ENCODE measurements around the gene PLEKHA8.

PLEKHA8 gene

DNA sequence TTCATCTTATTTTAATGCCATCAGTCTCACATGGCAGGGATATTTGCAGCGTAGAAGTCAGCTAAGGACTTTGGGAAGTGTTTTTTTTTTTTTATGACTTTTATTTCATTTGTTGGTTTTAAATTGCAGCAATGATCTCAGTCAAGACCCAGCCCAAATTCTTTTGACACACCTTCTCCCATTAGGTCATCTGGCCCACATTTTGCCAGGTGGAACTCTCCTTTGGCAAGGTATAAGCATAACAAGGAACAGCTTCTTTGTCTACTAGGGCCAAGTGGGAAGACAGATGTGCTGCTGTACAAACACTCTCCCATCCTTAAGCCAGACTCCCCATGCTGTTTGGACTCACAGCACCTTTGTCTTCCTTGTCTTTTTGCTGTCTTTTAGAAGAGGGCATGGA, 41.8 kb downstream of the PLEKHA8 start:
- no peak for DNase-seq (ENCODE audit: low spot score)
- H3K27ac ChIP-seq = no peak overlapping the region
- TF ChIP-seq, protein P1, sequence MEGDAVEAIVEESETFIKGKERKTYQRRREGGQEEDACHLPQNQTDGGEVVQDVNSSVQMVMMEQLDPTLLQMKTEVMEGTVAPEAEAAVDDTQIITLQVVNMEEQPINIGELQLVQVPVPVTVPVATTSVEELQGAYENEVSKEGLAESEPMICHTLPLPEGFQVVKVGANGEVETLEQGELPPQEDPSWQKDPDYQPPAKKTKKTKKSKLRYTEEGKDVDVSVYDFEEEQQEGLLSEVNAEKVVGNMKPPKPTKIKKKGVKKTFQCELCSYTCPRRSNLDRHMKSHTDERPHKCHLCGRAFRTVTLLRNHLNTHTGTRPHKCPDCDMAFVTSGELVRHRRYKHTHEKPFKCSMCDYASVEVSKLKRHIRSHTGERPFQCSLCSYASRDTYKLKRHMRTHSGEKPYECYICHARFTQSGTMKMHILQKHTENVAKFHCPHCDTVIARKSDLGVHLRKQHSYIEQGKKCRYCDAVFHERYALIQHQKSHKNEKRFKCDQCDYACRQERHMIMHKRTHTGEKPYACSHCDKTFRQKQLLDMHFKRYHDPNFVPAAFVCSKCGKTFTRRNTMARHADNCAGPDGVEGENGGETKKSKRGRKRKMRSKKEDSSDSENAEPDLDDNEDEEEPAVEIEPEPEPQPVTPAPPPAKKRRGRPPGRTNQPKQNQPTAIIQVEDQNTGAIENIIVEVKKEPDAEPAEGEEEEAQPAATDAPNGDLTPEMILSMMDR (IDR thresholded peaks at IDR 0.05) = no peak

DNA sequence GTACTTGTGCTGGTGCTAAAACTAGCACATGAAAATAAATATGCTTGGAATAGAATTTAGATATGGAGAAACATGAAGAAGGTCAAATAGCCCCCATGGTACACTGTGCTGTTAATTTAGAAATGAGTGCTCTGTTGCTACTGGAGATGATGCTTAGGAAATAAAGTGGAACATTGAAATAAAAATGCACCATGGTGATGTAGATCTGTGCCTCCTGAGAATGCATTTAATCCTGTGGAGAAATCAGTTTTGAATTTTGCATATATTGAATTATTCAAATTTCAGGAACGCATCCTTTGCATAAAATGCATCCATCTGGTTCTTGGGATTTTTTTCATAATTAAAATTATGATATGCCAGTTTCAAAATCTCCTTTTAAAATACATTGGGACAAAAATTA, 44.5 kb downstream of the PLEKHA8 start:
- H3K4me3 ChIP-seq = no peak overlapping the region
- TF ChIP-seq, protein P1 (IDR thresholded peaks at IDR 0.05) = no peak
- no peak for DNase-seq (ENCODE audit: low spot score)
- H3K27ac ChIP-seq = no peak overlapping the region

More for the DNA sequence above, 41.8 kb downstream of the PLEKHA8 start:
- no peak overlapping the region for H3K4me3 ChIP-seq

DNA sequence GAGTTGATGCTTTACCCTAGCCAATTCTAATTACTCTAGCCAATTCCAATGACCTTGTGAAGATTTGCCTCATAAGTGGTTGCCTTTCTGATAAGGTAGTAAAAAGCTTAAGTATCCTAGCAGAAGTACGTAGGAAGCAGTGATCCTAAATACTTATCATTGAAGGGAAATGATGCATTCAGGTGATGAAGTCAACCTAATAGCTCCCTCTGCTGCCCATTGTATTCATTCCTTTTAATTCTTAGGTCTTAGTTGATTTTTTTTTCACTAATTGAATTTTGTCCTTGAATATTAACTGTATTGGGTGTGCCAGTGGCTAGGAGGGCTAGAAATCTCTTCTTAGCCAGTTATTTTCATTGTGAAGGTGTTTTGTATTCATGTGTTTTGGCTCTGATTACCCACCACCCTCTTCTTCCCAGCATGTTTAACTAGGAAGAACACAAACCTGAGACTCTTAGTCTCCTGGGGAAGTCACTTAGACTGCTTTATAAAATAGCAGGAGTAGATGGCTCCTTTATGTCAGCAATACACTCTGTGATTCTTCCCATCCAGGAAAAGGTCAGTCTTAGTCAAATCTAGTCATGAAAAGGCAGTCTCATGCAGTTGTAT, 46.3 kb downstream of the PLEKHA8 start:
- no peak for DNase-seq (ENCODE audit: low spot score)
- H3K27ac ChIP-seq = no peak overlapping the region
- TF ChIP-seq, protein P1 (IDR thresholded peaks at IDR 0.05) = no peak
- H3K4me3 ChIP-seq = no peak overlapping the region

DNA sequence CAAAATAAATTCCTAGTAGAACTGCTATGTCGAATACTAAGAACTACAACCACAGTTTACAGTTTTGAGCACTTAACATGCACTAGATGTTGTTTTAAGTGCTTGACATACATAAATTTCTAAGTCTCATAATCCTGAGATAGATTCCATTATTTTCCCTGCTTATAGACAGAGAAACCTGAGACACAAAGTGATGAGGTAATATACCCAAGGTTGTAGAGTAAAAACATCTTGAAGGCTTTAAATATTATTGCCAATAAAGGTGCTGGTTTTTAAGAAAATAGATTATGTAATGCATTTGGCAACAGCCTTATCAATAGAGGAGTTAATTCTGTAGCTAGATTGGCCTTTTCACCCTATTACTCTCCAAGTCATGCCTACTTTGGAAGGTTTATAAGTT, 48.2 kb downstream of the PLEKHA8 start:
- DNase-seq (ENCODE audit: low spot score) = no peak
- Histone ChIP-seq H3K27ac (no peak overlapping the region), H3K4me3 (no peak overlapping the region)
- TF ChIP-seq, protein P1 (IDR thresholded peaks at IDR 0.05) = no peak

DNA sequence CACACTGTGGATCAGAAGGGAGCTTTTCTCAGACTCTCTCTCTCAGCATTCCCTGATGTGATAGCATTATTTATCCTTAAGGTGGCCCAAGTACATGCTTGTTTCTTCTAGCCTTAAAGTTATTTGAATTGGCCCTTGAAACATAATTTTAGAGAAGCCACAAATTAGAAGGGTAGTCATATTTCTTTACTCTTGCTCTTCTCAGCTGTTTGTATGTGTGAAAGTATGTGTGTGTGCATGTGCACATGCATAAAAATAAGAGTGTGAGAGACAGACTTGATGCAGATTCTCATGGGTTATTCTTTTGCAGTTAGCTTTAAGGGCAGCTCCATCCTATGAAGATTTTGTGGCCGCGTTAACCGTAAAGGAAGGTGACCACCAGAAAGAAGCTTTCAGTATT, 50.1 kb downstream of the PLEKHA8 start:
- no peak overlapping the region for H3K4me3 ChIP-seq
- TF ChIP-seq, protein P1 (IDR thresholded peaks at IDR 0.05) = no peak
- no peak for DNase-seq (ENCODE audit: low spot score)
- H3K27ac ChIP-seq = no peak overlapping the region

DNA sequence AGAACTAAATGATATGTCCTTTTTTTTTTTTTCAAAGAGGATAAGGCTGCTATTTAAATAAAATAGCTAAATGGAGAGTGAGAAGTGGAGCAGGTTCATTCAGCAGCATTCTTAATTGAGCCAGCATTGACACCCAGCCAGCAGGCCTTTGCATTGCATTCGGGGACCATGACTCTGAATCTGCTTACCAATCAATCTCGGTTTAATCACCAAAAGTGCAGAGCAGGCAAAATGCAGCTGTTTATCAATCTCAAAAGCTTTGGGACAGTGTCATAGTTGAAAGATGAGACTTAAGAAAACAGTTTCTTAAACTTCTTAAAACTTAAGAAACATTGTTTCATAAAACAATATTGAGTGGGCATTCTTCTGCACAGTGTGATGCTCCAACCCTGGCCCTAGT, 51.7 kb downstream of the PLEKHA8 start:
- Histone ChIP-seq H3K4me3 (no peak overlapping the region), H3K27ac (no peak overlapping the region)
- no peak for DNase-seq (ENCODE audit: low spot score)
- TF ChIP-seq, protein P1 (IDR thresholded peaks at IDR 0.05) = no peak

DNA sequence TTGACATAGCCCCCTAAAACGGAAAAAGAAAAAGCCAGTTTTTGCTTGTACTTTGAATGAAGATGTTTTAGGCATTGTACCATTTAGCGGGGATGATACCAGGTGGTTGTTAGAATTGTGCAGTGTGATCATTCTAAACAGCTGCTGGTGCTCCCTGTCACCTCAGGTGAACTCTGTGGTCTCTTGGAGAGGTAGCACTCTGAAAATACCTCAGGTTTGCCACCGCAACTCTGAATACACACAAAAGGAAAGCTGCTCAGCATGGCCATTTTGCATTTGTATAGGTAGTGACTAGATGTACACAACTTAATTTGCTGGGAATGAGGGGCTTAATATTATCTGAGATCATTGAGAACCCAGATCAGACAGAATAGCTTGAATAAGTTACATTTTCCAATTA, 52.6 kb downstream of the PLEKHA8 start:
- H3K27ac ChIP-seq = no peak overlapping the region
- DNase-seq (ENCODE audit: low spot score) = no peak
- TF ChIP-seq, protein P1 (IDR thresholded peaks at IDR 0.05) = no peak
- H3K4me3 ChIP-seq = no peak overlapping the region
